IMR-90 (cell line): ENCODE measurements around the gene GARNL3. TPM values are rescaled to one million over a fixed set of nuclear protein-coding genes. Genes with fewer than 3 reads are reported as not detected.

Experiments
- ATAC-seq: fragments of 200-7000 bp; cut with Tn5 transposase; 2 replicates; pipeline ENCODE4 v1.9.1; 2020; ENCODE audit warnings: low read depth, mild to moderate bottlenecking, moderate library complexity
- BruUV-seq: library from RNA; stranded (reverse); fragments of 400-500 nt; replicated peaks from 2 replicates; lab custom pipeline; 2021; lab: Mats Ljungman, UMichigan
- CTCF ChIA-PET: fragments of 300-600 bp; formaldehyde crosslinking; extraction: SDS; loops from one replicate; lab custom pipeline; 2021; ENCODE audit warnings: antibody characterized with exemption; lab: Yijun Ruan, JAX
- POLR2A ChIA-PET: fragments of 300-600 bp; sonication (Branson Sonifier 250); formaldehyde crosslinking; loops from one replicate; lab custom pipeline; 2022; ENCODE audit warnings: antibody characterized with exemption; ENCODE audit not compliant: unreplicated experiment; lab: Charles Lee
- DNase-seq: peaks from one replicate; pipeline ENCODE4 v3.0.0; 2013
- H2AFZ ChIP-seq: replicated peaks from 2 replicates; pipeline ENCODE3; 2013; ENCODE audit warnings: low read length, mild to moderate bottlenecking; ENCODE audit not compliant: poor library complexity
- H2AK5ac ChIP-seq: 2 replicates; pipeline ENCODE4 v1.6.1; 2013; ENCODE audit warnings: low read depth, low read length, inconsistent platforms
- H2AK9ac ChIP-seq: replicated peaks from 2 replicates; pipeline ENCODE3; 2013; ENCODE audit warnings: mild to moderate bottlenecking, low read depth, low read length, moderate library complexity; ENCODE audit not compliant: poor library complexity
- H2BK120ac ChIP-seq: 2 replicates; pipeline ENCODE4 v1.6.1; 2013; ENCODE audit warnings: low read depth, low read length, inconsistent platforms
- H2BK15ac ChIP-seq: 3 replicates; pipeline ENCODE4 v1.6.1; 2013; ENCODE audit warnings: low read depth, low read length, inconsistent platforms
- H2BK20ac ChIP-seq: 2 replicates; pipeline ENCODE4 v1.6.1; 2013; ENCODE audit warnings: low read depth, mild to moderate bottlenecking, inconsistent platforms, low read length, moderate library complexity
- H2BK5ac ChIP-seq: 2 replicates; pipeline ENCODE4 v1.6.1; 2013; ENCODE audit warnings: mild to moderate bottlenecking, low read depth, low read length, inconsistent platforms; ENCODE audit not compliant: poor library complexity, severe bottlenecking
- H3K14ac ChIP-seq: replicated peaks from 2 replicates; pipeline ENCODE4 v1.6.1; 2013; ENCODE audit warnings: low read depth, low read length, inconsistent platforms
- H3K18ac ChIP-seq: 2 replicates; pipeline ENCODE4 v1.6.1; 2013; ENCODE audit warnings: low read depth, low read length, control low read depth
- H3K23ac ChIP-seq: 2 replicates; pipeline ENCODE4 v1.6.1; 2013; ENCODE audit warnings: low read depth, low read length, inconsistent platforms
- H3K27ac ChIP-seq: 2 replicates; pipeline ENCODE4 v1.5.1; 2013; ENCODE audit warnings: mild to moderate bottlenecking, control low read depth, low read length; ENCODE audit not compliant: insufficient read depth
- H3K27me3 ChIP-seq: 2 replicates; pipeline ENCODE4 v1.6.1; 2013; ENCODE audit warnings: low read length; ENCODE audit not compliant: control insufficient read depth, insufficient read depth
- H3K36me3 ChIP-seq: 2 replicates; pipeline ENCODE4 v1.6.1; 2013; ENCODE audit warnings: low read length, mixed read lengths; ENCODE audit not compliant: control insufficient read depth, insufficient read depth
- H3K4ac ChIP-seq: 2 replicates; pipeline ENCODE4 v1.6.1; 2013; ENCODE audit warnings: low read depth, low read length, inconsistent platforms
- H3K4me1 ChIP-seq: 2 replicates; pipeline ENCODE4 v1.6.1; 2013; ENCODE audit warnings: low read length, mixed read lengths; ENCODE audit not compliant: control insufficient read depth, insufficient read depth
- H3K4me2 ChIP-seq: 2 replicates; pipeline ENCODE4 v1.6.1; 2013; ENCODE audit warnings: low read depth, mild to moderate bottlenecking, control low read depth, low read length, moderate library complexity
- H3K4me3 ChIP-seq: 2 replicates; pipeline ENCODE4 v1.5.1; 2013; ENCODE audit warnings: low read depth, mild to moderate bottlenecking, control low read depth, low read length, moderate library complexity; ENCODE audit not compliant: insufficient read depth
- H3K56ac ChIP-seq: 2 replicates; pipeline ENCODE4 v1.6.1; 2013; ENCODE audit warnings: low read length, inconsistent platforms; ENCODE audit not compliant: insufficient read depth; ENCODE audit errors: extremely low read depth
- H3K79me1 ChIP-seq, 2 experiments: 2 replicates each; pipeline ENCODE4 v1.6.1; 2013; ENCODE audit warnings: low read length in 2 of 2, inconsistent platforms in 1 of 2, low read depth in 1 of 2
- H3K9ac ChIP-seq: 2 replicates; pipeline ENCODE4 v1.6.1; 2013; ENCODE audit warnings: low read depth, low read length, control low read depth
- H3K9me1 ChIP-seq: 2 replicates; pipeline ENCODE4 v1.6.1; 2013; ENCODE audit warnings: low read length, inconsistent platforms; ENCODE audit not compliant: insufficient read depth
- H3K9me3 ChIP-seq: 2 replicates; pipeline ENCODE4 v1.6.1; 2013; ENCODE audit warnings: low read length; ENCODE audit not compliant: control insufficient read depth, insufficient read depth
- H4K20me1 ChIP-seq: 2 replicates; pipeline ENCODE4 v1.6.1; 2013; ENCODE audit warnings: low read length, inconsistent platforms; ENCODE audit not compliant: insufficient read depth
- H4K5ac ChIP-seq: 2 replicates; pipeline ENCODE4 v1.6.1; 2013; ENCODE audit warnings: mild to moderate bottlenecking, low read depth, low read length, control low read depth
- H4K8ac ChIP-seq, 2 experiments: 2 replicates each; pipeline ENCODE4 v1.6.1; 2013; ENCODE audit warnings: low read depth in 2 of 2, low read length in 2 of 2, control low read depth in 1 of 2, inconsistent platforms in 1 of 2
- H4K91ac ChIP-seq: 2 replicates; pipeline ENCODE4 v1.6.1; 2013; ENCODE audit warnings: low read depth, low read length, inconsistent platforms; ENCODE audit not compliant: insufficient read depth
- RAD21 ChIP-seq: IDR thresholded peaks from 2 replicates; pipeline ENCODE4 v1.6.1; 2012; ENCODE audit warnings: low read length, improper control_type of control experiment
- WGBS, 2 experiments: methylation state at CpG; one replicate each; pipeline versions ENCODE4 v1.1.5 to v1.1.7; 2013; ENCODE audit warnings: missing lambda C conversion rate in 2 of 2; ENCODE audit not compliant: insufficient read length in 1 of 2; ENCODE audit errors: extremely low coverage in 2 of 2; 5-methylcytosine and 5-hydroxymethylcytosine counted together
- dilution Hi-C: fragments of 300-500 bp; cut with HindIII; formaldehyde crosslinking; loops from one replicate; pipeline ENCODE4 v1.14.3; 2018; ENCODE audit warnings: low sequenced_read_pairs; ENCODE audit not compliant: unreplicated experiment
- in situ Hi-C: fragments of 300-500 bp; cut with MboI; formaldehyde crosslinking; loops from 3 replicates; pipeline ENCODE4 v1.14.3; 2019; ENCODE audit warnings: low sequenced_read_pairs, inconsistent platforms, mixed read lengths
- intact Hi-C: fragments of 100-400 bp; cut with micrococcal nuclease; formaldehyde crosslinking; loops from 2 replicates; pipeline ENCODE4 v1.10.0; 2022
- polyA plus RNA-seq, 3 experiments: library from polyadenylated mRNA; depleted of rRNA; stranded (reverse); fragments of >200 nt; gene quantifications; 2 replicates each; pipeline ENCODE4 v1.2.3, GENCODE V29; 2012; ENCODE audit warnings: low replicate concordance in 1 of 3
- total RNA-seq: library from RNA; depleted of rRNA; stranded (reverse); fragments of >200 nt; gene quantifications from 2 replicates; pipeline ENCODE4 v1.2.3, GENCODE V29; 2012

Gene GARNL3
- total and polyA plus RNA-seq, 2 of the 4 experiments (the other 2 are of a cell fraction) = 1.9 to 5.0 TPM

DNA sequence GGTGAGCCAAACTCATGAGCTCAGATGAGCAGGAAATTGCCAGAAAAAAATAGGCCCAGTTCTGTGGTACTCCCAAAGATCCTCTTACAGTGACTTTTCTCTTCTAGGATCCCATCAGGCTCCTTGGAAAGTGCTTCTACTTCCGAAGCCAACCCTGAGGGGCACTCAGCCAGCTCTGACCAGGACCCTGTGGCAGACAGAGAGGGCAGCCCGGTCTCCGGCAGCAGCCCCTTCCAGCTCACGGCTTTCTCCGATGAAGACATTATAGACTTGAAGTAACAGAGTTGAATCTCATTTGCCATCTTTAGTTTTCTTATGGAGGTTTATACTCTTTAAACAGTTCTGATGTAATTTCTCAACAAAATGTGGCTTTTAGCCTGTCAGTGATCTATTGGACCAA lies 128.4 kb downstream of the GARNL3 start:
- Histone ChIP-seq H3K36me3 (no peaks in the 10 kb centered on the region), H3K9me3 (no peaks in the 10 kb centered on the region), H3K27ac (no peak overlapping the region), H2AK9ac (no peak overlapping the region), H2BK5ac (no peak overlapping the region), H2AK5ac (no peak overlapping the region), H2BK120ac (no peak overlapping the region), H3K4me1 (peaks cover 5% of the 10 kb centered on the region), H4K20me1 (peaks cover 8% of the 10 kb centered on the region), H3K18ac (no peak overlapping the region), H3K23ac (no peak overlapping the region), H3K27me3 (peaks cover 5% of the 10 kb centered on the region; the same call in 1 of the 2 replicates), H3K56ac (no peak overlapping the region), H4K5ac (no peak overlapping the region), H3K4me3 (no peak overlapping the region), H2BK20ac (no peak overlapping the region), H3K4ac (peak overlapping the region; percentile 17; the same call in 1 of the 2 replicates), H3K14ac (no peak overlapping the region), H4K91ac (no peak overlapping the region), H3K79me1 (peaks cover 0 to 2% of the 10 kb centered on the region in 2 experiments; a peak in 1 of 4 replicates), H3K4me2 (no peak overlapping the region), H4K8ac (no peak overlapping the region), H2BK15ac (no peak overlapping the region), H3K9ac (no peak overlapping the region), H2AFZ (no peak overlapping the region), H3K9me1 (peaks cover 11% of the 10 kb centered on the region)
- POLR2A ChIA-PET = interaction anchor here (0.5 kb wide), 1 partner anchor 45 kb away, joined by 7 read pairs; no protein-coding TSS in a partner anchor
- no peak for ATAC-seq
- intact Hi-C loops (loop anchor here (10.0 kb wide), 1 partner anchor 108 kb away; no protein-coding TSS in a partner anchor), dilution Hi-C loops (no loop called here), in situ Hi-C loops (loop anchor here (25.0 kb wide), 1 partner anchor 456 kb away; no protein-coding TSS in a partner anchor)
- no peak for TF ChIP-seq RAD21
- DNase-seq = no peak
- CTCF ChIA-PET = no interaction called here
- 100% methylated on average over 1 of the region's 5 CpGs; no CpG with 5 or more reads in 1 of the 2 experiments for WGBS, 2 experiments
- BruUV-seq = no TSS peak
